HG03457 (cell line): Measurements from ENCODE around the gene ACTN3.
"Not testable (repeated sequence)": the region's sequence is repeated elsewhere in the genome, so short reads cannot be mapped to it uniquely, and the experiment has no call there.

Experiments used
- ATAC-seq: cut with Tn5 transposase; IDR thresholded peaks from one replicate; pipeline ENCODE4 v1.9.1; 2021; ENCODE audit warnings: moderate number of reproducible peaks; ENCODE audit not compliant: unreplicated experiment

Gene ACTN3

GRCh38 chr11:66593303-66593635 is 46.6 kb downstream of the ACTN3 start:
- ATAC-seq: no peak

GRCh38 chr11:66593650-66594049 is 46.9 kb downstream of the ACTN3 start:
- ATAC-seq: no peak

- ATAC-seq: no peak
Measured at GRCh38 chr11:66595245-66595904, 48.7 kb downstream of the ACTN3 start.

GRCh38 chr11:66598993-66599392 is 52.3 kb downstream of the ACTN3 start:
- no peak for ATAC-seq

- no peak for ATAC-seq
Measured at GRCh38 chr11:66600219-66600618, 53.5 kb downstream of the ACTN3 start.

GRCh38 chr11:66600631-66601233 is 54.0 kb downstream of the ACTN3 start:
- no peak for ATAC-seq

GRCh38 chr11:66603072-66603471 is 56.4 kb downstream of the ACTN3 start:
- ATAC-seq: no peak

- no peak for ATAC-seq
Measured at GRCh38 chr11:66604155-66604554, 57.5 kb downstream of the ACTN3 start.

- not testable (repeated sequence) for ATAC-seq
Measured at GRCh38 chr11:66606608-66607007, 59.9 kb downstream of the ACTN3 start.

- ATAC-seq: no peak
Measured at GRCh38 chr11:66607126-66607834, 60.6 kb downstream of the ACTN3 start.

GRCh38 chr11:66609721-66610617 is 63.3 kb downstream of the ACTN3 start:
- no peak for ATAC-seq

GRCh38 chr11:66612458-66612857 is 65.8 kb downstream of the ACTN3 start:
- ATAC-seq: no peak
